Right forelimb (tissue), 1 donor: ENCODE measurements around the gene LCN6.
"Not testable (repeated sequence)": the region's sequence is repeated elsewhere in the genome, so short reads cannot be mapped to it uniquely, and the experiment has no call there.

ENCODE experiments used
- DNase-seq: peaks from one replicate; pipeline ENCODE4 v3.0.0-alpha.2; 2018

Gene LCN6

GRCh38 chr9:136748201-136748600, at the start of gene LCN6:
Gene LCN6, minus strand, starts transcription at chr9:136748525. Its CDS starts 42 bp downstream, at chr9:136748483.
- DNase-seq = no peak

GRCh38 chr9:136796775-136797347, 48.5 kb upstream of the LCN6 start:
- DNase-seq = not testable (repeated sequence)

- DNase-seq = no peak
Observed at GRCh38 chr9:136796238-136796774, 48.0 kb upstream of the LCN6 start, which contains the start of gene CCDC183. Gene CCDC183, plus strand, starts transcription at chr9:136796338. Its CDS starts 60 bp downstream, at chr9:136796398.

GRCh38 chr9:136795000-136795348, 46.6 kb upstream of the LCN6 start:
- DNase-seq = no peak

GRCh38 chr9:136794281-136794999, 46.1 kb upstream of the LCN6 start:
- no peak for DNase-seq

GRCh38 chr9:136793086-136793946, 45.0 kb upstream of the LCN6 start:
- DNase-seq = no peak

GRCh38 chr9:136792321-136793085, 44.2 kb upstream of the LCN6 start:
- DNase-seq = no peak

GRCh38 chr9:136791516-136792276, 43.4 kb upstream of the LCN6 start:
- peak; percentile 66 for DNase-seq

GRCh38 chr9:136790640-136791515, 42.6 kb upstream of the LCN6 start, which contains the start of gene TMEM141:
Gene TMEM141, plus strand, starts transcription at chr9:136791344. Its CDS starts 27 bp downstream, at chr9:136791371.
- DNase-seq = peak; percentile 100

- no peak for DNase-seq
Observed at GRCh38 chr9:136789523-136789937, 41.2 kb upstream of the LCN6 start.

- not testable (repeated sequence) for DNase-seq
Observed at GRCh38 chr9:136788644-136789522, 40.6 kb upstream of the LCN6 start.

- peak; percentile 74 for DNase-seq
Observed at GRCh38 chr9:136787690-136788400, 39.5 kb upstream of the LCN6 start.

- not testable (repeated sequence) for DNase-seq
Observed at GRCh38 chr9:136786983-136787382, 38.7 kb upstream of the LCN6 start.

- DNase-seq = no peak
Observed at GRCh38 chr9:136786451-136786850, 38.1 kb upstream of the LCN6 start.

GRCh38 chr9:136785565-136786355, 37.4 kb upstream of the LCN6 start:
- not testable (repeated sequence) for DNase-seq

- no peak for DNase-seq
Observed at GRCh38 chr9:136784997-136785361, 36.7 kb upstream of the LCN6 start.

- no peak for DNase-seq
Observed at GRCh38 chr9:136784249-136784996, 36.1 kb upstream of the LCN6 start.
